Esophagus muscularis mucosa (tissue), 3 donors: Measurements from ENCODE around the gene DUS1L.

Source experiments
- POLR2A ChIP-seq: fragments of 450-650 bp; IDR thresholded peaks from one replicate; pipeline ENCODE4 v1.6.1; 2017; ENCODE audit warnings: antibody characterized with exemption, moderate library complexity, mild to moderate bottlenecking, low read depth
- POLR2AphosphoS5 ChIP-seq, 2 donors: sonication (generic); formaldehyde crosslinking; IDR thresholded peaks; one replicate each; pipeline ENCODE4 v1.6.1; 2017; ENCODE audit warnings: antibody characterized with exemption in 2 of 2
- TF ChIP-seq, protein P1 (sequence below), 3 experiments: fragments of 200-600 bp in 2 of 3; fragments of 450-650 bp in 1 of 3; sonication (generic) in 2 of 3; IDR thresholded peaks; one replicate each; pipeline ENCODE4 v1.5.1; 2017 to 2019; ENCODE audit warnings: antibody characterized with exemption in 3 of 3, mild to moderate bottlenecking in 2 of 3, moderate library complexity in 1 of 3

DNA sequence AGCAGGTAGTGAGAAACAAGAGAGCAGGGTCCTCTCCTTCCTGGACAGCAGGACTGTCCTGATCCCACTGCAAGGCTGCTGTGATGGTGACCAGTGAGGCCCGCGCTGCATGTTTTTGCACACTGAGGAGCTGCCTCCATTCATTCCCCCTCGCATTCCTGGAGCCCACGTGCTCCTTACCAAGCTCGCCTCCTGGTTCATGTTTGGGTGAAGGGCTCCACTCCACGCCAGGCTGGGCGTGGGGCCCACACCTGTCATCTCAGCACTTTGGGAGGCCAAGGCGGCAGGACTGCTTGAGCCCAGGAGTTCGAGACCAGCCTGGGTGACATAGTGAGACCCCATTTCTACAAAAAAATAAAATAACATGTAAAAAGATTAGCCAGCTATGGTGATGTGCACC is 47.8 kb upstream of the DUS1L start:
- no peak for TF ChIP-seq POLR2AphosphoS5 (IDR thresholded peaks at IDR 0.05)
- TF ChIP-seq, protein P1, sequence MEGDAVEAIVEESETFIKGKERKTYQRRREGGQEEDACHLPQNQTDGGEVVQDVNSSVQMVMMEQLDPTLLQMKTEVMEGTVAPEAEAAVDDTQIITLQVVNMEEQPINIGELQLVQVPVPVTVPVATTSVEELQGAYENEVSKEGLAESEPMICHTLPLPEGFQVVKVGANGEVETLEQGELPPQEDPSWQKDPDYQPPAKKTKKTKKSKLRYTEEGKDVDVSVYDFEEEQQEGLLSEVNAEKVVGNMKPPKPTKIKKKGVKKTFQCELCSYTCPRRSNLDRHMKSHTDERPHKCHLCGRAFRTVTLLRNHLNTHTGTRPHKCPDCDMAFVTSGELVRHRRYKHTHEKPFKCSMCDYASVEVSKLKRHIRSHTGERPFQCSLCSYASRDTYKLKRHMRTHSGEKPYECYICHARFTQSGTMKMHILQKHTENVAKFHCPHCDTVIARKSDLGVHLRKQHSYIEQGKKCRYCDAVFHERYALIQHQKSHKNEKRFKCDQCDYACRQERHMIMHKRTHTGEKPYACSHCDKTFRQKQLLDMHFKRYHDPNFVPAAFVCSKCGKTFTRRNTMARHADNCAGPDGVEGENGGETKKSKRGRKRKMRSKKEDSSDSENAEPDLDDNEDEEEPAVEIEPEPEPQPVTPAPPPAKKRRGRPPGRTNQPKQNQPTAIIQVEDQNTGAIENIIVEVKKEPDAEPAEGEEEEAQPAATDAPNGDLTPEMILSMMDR (IDR thresholded peaks at IDR 0.05): no peak
- no peak for TF ChIP-seq POLR2A
